NCI-H460 (cell line): Measurements from ENCODE around the gene CNFN. TPM values are rescaled to one million over a fixed set of nuclear protein-coding genes. Genes with fewer than 3 reads are reported as not detected.

Experiments
- DNase-seq: peaks from one replicate; pipeline ENCODE4 v3.0.0-alpha.2; 2016; ENCODE audit warnings: low read depth; ENCODE audit errors: extremely low read depth
- polyA plus RNA-seq: library from polyadenylated mRNA; depleted of rRNA; stranded (reverse); fragments of >200 nt; gene quantifications from 2 replicates; pipeline ENCODE4 v1.2.3, GENCODE V29; 2014; cell fraction: nucleus; rRNA removed
- total RNA-seq: library from RNA; depleted of rRNA; stranded (reverse); fragments of >200 nt; shearing (Covaris generic); gene quantifications from 2 replicates; pipeline ENCODE4 v1.2.3, GENCODE V29; 2014; rRNA removed

CNFN gene, protein sequence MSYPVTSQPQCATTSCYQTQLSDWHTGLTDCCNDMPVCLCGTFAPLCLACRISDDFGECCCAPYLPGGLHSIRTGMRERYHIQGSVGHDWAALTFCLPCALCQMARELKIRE
- total RNA-seq, result 0.69 and 1.2 TPM in 2 replicates
- polyA plus RNA-seq, result not detected in 2 replicates

DNA sequence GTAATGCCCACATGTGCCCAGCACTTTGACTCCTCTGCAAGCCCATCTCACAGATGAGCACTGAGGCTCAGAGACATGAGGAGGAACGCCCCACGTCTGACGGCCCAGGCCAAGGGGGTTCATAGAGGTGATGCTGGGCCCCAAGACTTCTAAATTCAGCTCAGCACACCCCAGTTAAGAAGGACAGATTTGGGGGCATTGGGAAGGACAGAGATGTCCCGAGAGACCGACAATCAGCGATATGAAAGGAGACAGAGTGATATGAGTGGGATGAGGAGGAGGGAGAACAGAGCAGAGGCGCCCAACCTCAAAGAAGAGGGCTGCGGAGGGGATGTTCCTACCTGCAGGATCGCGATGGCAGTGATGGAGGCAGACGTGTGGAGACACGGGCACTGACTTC, at the start of gene CNFN:
Gene CNFN, minus strand, starts transcription at position 399 of the 400 bp plus-strand sequence. CDS start 1,260 bp downstream, outside the sequence.
- no peak for DNase-seq

DNA sequence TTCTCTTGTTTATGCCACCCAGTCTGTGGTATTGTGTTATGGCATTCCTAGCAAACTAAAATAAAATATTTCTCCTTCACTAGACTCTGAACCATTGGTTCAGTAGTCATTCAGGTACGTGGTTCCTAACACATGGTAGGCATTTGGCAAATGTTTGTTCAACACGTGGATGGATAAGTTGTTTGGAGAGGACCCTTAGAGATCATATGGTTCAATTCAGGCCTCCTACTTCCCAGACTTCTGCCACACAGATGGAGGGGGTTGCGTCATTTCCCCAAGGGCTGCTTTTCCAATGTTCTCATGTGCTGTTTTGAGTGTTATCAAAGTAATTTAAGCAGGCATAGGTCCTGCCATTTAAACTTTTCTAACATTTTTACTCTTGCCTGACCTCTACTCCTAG, 45.9 kb upstream of the CNFN start:
- DNase-seq, result no peak

DNA sequence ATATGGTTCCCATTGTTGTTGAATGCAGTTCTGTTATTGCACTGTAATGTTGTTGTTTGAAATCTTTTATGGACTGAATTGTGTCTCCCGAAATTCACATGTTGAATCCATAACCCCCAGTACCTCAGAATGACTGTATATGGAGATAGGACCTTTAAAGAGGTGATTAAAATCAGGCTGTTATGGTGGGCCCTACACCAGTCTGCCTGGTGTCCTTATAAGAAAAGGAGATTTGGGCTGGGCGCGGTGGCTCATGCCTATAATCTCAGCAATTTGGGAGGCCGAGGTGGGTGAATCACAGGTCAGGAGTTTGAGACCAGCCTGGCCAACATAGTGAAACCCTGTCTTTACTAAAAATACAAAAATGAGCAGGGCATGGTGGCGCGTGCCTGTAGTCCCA, 45.2 kb upstream of the CNFN start:
- DNase-seq, result no peak

- peak; percentile 54 for DNase-seq
These were observed 43.6 kb upstream of the CNFN start for GRCh38 chr19:42433503-42434260.

DNA sequence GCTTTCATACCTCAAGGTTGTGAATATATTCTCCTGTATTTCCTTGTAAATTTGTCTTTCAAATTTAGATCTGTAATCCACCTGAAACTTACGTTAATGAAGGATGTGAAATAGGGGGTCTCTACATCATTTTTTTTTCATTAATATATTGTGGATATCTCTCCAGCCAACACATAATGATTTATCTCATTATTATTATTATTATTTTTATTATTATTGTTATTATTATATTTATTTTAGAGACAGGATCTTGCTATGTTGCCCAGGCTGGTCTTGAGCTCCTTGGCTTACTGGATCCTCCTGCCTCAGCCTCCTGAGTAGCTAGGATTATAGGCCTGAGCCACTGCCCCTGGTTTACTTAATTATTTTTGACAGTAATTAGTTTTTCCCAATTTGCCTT, 41.4 kb upstream of the CNFN start:
- no peak for DNase-seq

DNA sequence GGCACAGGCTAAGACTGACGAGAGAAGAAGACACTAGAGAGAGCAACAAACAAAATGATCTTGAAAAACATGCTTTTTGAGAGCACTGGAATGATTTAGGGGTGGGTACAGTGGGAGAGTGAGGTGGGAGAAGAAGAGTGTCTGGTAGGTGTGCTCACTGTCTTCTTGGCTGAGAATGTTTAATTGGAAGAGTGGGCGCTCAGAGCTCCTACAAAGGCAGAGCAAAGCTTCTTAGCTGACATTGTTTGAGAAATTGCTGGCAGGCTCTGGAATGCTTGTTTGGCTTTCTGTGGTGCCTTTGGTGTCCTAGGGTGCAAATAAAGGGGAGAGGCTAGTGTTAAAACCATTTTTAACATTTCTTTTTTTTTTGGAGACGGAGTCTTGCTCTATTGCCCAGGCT, 38.6 kb upstream of the CNFN start:
- no peak for DNase-seq

DNA sequence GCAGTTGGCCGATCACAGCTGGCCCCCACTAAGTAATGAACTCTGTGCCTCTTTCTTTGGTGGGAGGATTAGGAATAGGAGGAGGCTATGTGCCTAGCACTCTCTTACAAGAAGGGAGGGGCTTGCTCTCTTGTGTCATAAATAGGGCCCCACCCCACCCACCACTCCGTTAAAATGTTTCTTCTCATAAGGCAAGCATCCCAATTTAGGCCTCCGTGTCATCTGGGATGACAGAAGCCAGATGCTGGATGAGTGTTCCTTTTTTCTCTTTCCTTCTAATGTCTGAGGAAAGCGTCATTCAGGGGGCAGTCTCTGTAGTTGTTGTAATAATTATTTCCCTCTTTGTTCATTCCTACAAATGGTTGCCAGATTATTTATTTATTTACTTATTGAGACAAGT, 37.2 kb upstream of the CNFN start, which contains the start of gene LIPE:
Gene LIPE, minus strand, starts transcription at position 76 of the 400 bp plus-strand sequence. CDS start 239 bp downstream, outside the sequence.
- no peak for DNase-seq

DNA sequence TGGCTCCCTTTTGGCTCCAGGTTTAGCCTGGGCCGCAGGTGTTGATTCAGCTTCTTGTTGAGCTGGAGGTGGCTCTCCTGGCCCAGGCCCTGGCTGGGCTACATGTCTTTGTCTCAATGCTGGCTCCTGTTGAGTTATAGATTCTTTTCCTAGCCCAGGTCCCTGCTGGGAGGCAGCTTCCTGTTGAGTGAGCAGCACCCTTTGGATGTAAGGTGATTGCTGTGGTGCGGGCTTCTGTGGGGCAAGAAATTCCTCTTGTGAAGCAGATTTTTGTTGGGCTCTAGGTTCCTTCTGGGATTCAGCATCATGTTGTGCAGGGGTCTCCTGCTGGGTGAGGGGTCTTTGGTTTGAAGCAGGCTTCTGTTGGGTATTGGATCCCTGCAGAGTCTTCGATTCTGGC, 36.5 kb upstream of the CNFN start:
- DNase-seq, result no peak

GRCh38 chr19:42424712-42425131, 34.6 kb upstream of the CNFN start:
- DNase-seq, result no peak

DNA sequence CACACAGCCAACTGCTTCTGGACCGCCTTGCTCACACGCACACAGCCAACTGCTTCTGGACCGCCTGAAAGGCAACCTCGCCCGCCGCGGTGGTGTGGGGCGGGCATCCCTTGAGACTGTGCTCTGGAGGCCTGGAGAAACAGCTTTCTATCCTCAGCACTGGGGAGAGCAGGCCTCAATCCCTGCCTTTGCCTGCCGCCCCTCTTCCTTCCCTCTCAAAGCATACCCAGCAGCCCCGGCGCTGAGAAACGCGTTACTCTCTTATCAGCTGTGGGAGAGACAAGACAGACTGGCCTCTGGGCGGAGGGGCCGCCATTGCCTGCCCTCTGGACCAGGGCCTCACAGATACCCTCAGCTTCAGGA, 34.2 kb upstream of the CNFN start:
- DNase-seq, result no peak

- DNase-seq, result peak; percentile 53
These were observed 33.6 kb upstream of the CNFN start for GRCh38 chr19:42423462-42424344.

- DNase-seq, result no peak
These were observed 32.9 kb upstream of the CNFN start for GRCh38 chr19:42422901-42423461.

DNA sequence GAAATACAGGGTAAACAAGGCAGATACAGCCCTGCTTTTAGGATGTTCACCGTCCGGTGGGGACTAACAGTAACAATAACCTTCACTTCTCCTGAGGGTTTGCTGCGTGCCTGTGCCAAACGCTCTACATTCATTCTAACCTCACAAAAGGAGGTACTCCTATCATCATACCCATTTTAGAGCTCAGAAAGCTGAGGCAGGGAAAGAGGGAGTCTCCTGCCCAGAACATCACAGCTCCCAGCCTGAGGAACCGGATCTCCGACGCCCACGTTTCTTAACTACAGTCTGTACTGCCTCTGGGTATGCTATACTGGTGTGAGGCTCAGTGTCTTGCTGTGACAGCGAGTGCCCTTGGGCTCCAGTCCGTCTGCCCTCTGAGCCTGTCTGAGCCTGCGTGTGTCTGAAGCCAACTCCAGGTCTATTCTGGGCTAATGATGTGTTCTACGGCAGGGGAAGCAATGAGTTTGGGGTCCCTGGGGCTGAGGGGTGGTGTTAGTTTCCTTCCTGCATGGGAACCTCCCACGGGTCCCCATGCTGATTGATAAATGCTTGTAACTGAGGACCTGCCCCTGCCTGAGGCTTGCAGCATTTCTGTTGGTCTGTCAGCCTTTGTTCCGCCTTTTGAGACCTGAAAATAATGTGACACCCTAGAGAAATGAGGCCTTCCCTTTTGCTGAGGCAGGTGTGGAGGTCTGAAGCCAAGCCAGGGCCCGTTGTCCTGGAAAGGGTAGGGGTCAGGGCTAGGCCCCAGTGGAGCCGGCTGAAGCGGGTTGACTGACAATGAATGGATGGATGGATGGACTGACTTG, 32.2 kb upstream of the CNFN start:
- no peak for DNase-seq

DNA sequence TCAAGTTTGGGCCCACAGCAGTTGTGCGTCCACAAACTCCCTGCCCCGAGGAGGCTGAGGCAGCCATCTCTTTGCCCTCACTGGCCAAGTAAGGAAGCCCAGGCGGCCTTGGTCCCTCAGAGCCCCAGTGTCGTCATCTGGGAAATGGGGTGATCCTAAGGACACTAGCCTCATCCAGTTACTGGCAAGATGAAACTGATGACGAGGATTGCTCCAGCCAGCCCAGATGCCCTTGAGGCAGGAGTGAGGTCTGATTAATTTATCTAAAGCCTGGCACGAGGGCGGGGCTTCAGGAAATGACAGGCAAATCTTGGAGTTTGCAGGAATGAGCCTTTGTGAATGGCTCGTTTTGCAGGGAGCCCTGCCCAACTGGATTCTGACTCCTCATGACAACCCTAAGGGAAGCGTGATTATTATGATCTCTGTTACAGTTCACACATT, 31.5 kb upstream of the CNFN start:
- no peak for DNase-seq

- DNase-seq, result no peak
These were observed 31.0 kb upstream of the CNFN start for GRCh38 chr19:42421101-42421500.

DNA sequence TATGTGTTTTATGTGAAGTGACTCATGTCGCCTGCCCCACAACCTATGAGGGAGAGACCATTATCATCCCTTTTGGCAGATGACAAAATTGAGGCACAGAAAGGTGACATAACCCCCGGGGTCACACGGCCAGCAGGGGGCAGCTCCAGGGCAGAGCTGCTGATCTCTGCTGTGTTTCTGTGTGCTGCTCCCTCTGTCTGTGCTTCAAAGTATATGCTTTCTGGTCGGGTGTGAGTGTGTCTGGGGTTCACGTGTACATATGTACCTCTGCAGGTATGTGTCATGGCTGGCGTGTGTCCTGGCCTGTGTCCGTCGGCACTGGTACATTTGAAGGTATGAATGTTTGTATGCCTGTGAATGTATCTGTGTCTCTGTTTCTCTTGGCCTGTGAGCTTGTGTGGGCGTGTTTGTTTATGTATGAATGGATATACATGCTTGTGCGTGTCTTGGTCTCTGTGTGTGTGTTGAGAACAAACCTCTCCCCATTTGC, 30.0 kb upstream of the CNFN start:
- peak; percentile 59 for DNase-seq

DNA sequence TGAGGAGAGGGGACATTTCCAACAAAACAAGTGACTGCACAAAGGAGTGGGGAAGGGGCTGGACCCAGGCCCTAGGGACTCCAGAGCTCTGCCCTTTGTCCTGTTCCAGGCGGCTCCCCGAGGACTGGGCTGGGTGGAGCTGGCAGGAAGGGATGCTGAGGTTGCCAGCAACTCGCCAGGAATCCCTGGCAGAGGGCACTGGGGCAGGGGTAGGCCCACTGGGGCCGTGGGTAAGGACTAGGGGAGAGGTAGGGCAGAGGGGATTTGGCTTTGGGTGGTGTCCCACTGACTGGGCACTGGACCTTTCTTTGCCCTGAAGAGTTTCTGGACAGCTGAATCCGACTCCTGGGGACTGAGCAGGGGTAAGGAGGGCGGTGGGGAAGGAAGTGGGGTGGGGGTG, 29.2 kb upstream of the CNFN start:
- no peak for DNase-seq

DNA sequence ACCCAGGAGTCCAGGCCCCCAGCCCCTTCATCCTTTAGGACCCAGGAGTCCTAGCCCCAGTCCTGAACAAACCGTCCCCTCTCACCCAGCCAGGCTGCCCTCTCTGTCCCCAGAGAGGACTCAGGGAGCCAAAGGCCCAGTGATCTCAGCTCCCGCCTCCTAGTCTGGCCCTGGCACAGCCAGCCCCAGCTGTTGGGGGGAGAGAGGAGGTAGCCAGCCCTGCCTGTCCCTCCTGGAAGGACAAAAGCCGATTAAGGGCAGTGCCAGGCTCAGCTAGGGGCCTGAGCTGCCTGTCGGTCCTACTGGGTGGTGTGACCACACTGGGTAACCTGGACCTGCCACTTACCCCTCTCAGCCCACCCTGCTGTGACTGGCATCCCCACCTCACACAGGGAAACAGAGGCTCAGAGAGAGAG, 22.6 kb upstream of the CNFN start:
- DNase-seq, result no peak

GRCh38 chr19:42412227-42412626, 22.1 kb upstream of the CNFN start:
- no peak for DNase-seq

DNA sequence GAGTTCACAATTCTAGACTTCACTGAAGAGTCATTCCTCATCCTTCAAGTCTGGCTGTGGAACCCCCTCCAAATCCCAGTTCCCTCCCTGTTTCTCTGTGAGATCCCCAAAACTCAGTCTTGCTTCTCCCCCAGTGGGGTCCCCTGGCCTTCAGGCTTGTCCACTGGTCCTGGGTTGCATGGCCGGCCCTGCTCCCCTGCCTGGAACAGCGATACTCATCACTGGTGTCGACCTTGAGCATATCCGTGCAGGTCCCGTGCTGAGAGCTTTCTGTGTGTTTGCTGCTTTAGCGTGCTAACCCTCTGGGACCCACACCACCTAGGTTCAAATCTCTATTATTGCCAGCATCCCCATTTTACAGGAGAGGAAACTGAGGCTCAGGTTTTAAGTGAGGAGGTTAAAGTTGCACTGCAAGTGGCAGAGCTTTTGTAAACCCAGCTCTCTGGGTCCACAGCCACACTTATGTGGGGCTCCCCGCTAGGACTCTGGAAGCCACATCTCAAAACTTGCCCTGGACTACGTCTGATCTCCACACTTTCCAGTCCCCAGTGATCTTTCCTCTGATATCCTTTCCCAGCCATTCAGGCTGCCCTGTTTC, 21.6 kb upstream of the CNFN start:
- no peak for DNase-seq
